Subcutaneous preadipocyte (primary cell): ENCODE results near the gene TMEM39A. TPM values are rescaled to one million over a fixed set of nuclear protein-coding genes. Genes with fewer than 3 reads are reported as not detected.

ENCODE experiments used
- total RNA-seq: library from RNA; depleted of rRNA; stranded (reverse); fragments of >200 nt; gene quantifications from 2 replicates; pipeline ENCODE4 v1.2.3, GENCODE V29; 2012

Gene TMEM39A
- total RNA-seq, result 30.5 and 66.7 TPM in 2 replicates

GRCh38 chr3:119463171-119464169 is at the start of gene TMEM39A:
Gene TMEM39A (minus strand): TSS chr3:119463615. CDS start chr3:119462074, 1,541 bp downstream.

GRCh38 chr3:119498186-119499011 is 35.0 kb upstream of the TMEM39A start, which contains the start of gene TIMMDC1:
Gene TIMMDC1 (plus strand): TSS chr3:119498547. CDS start chr3:119498734, 187 bp downstream.

Other genes with a start within 250 kb of the TMEM39A start
- 10.7 and 11.7 TPM in 2 replicates for gene B4GALT4, start 222.7 kb downstream of the TMEM39A start, total RNA-seq
- 1.8 and 6.5 TPM in 2 replicates for gene ARHGAP31, start 169.2 kb downstream of the TMEM39A start, total RNA-seq
- 15.1 and 16.9 TPM in 2 replicates for gene POGLUT1, start 5.3 kb upstream of the TMEM39A start, total RNA-seq
- gene TIMMDC1, start 34.9 kb upstream of the TMEM39A start, total RNA-seq, result 54.0 and 57.1 TPM in 2 replicates
- gene CD80, start 96.0 kb upstream of the TMEM39A start, total RNA-seq, result not detected in 2 replicates
- 2.7 and 5.9 TPM in 2 replicates for gene ADPRH, start 115.9 kb upstream of the TMEM39A start, total RNA-seq
- gene PLA1A, start 134.3 kb upstream of the TMEM39A start, total RNA-seq, result not detected in 2 replicates
- under 0.01 TPM in 2 replicates for gene POPDC2, start 197.0 kb upstream of the TMEM39A start, total RNA-seq
- gene COX17, start 213.8 kb upstream of the TMEM39A start, total RNA-seq, result 11.8 and 12.7 TPM in 2 replicates
- gene CFAP91, start 239.4 kb upstream of the TMEM39A start, total RNA-seq, result under 0.01 and 0.73 TPM in 2 replicates